HG02642 (cell line): ENCODE data around the gene CCBE1.
"Not testable (repeated sequence)": the region's sequence is repeated elsewhere in the genome, so short reads cannot be mapped to it uniquely, and the experiment has no call there.

Experiments
- ATAC-seq: cut with Tn5 transposase; IDR thresholded peaks from one replicate; pipeline ENCODE4 v1.9.1; 2021; ENCODE audit warnings: mild to moderate bottlenecking; ENCODE audit not compliant: unreplicated experiment, poor library complexity

CCBE1 gene

GRCh38 chr18:59659508-59660170 lies 37.6 kb downstream of the CCBE1 start:
- ATAC-seq = no peak

GRCh38 chr18:59658941-59659340 lies 38.3 kb downstream of the CCBE1 start:
- no peak for ATAC-seq

- ATAC-seq = no peak
These were observed 40.2 kb downstream of the CCBE1 start for GRCh38 chr18:59657012-59657411.

- ATAC-seq = no peak
These were observed 40.8 kb downstream of the CCBE1 start for GRCh38 chr18:59656373-59656887.

- ATAC-seq = no peak
These were observed 41.5 kb downstream of the CCBE1 start for GRCh38 chr18:59655676-59656075.

GRCh38 chr18:59651071-59651470 lies 46.2 kb downstream of the CCBE1 start:
- no peak for ATAC-seq

GRCh38 chr18:59650266-59650820 lies 46.9 kb downstream of the CCBE1 start:
- ATAC-seq = no peak

GRCh38 chr18:59649591-59649990 lies 47.6 kb downstream of the CCBE1 start:
- no peak for ATAC-seq

GRCh38 chr18:59648469-59648868 lies 48.8 kb downstream of the CCBE1 start:
- ATAC-seq = not testable (repeated sequence)

GRCh38 chr18:59646963-59647307 lies 50.3 kb downstream of the CCBE1 start:
- no peak for ATAC-seq

- ATAC-seq = no peak
These were observed 50.8 kb downstream of the CCBE1 start for GRCh38 chr18:59646228-59646962.

GRCh38 chr18:59643740-59644139 lies 53.5 kb downstream of the CCBE1 start:
- no peak for ATAC-seq

GRCh38 chr18:59640721-59641120 lies 56.5 kb downstream of the CCBE1 start:
- ATAC-seq = no peak

GRCh38 chr18:59639821-59640220 lies 57.4 kb downstream of the CCBE1 start:
- ATAC-seq = no peak

- ATAC-seq = no peak
These were observed 58.1 kb downstream of the CCBE1 start for GRCh38 chr18:59639136-59639535.

- no peak for ATAC-seq
These were observed 63.2 kb downstream of the CCBE1 start for GRCh38 chr18:59633961-59634485.

GRCh38 chr18:59633317-59633716 lies 63.9 kb downstream of the CCBE1 start:
- ATAC-seq = no peak

- no peak for ATAC-seq
These were observed 65.5 kb downstream of the CCBE1 start for GRCh38 chr18:59631583-59632181.

GRCh38 chr18:59629894-59630293 lies 67.3 kb downstream of the CCBE1 start:
- ATAC-seq = no peak

GRCh38 chr18:59628995-59629394 lies 68.2 kb downstream of the CCBE1 start:
- no peak for ATAC-seq

GRCh38 chr18:59627414-59627813 lies 69.8 kb downstream of the CCBE1 start:
- no peak for ATAC-seq
